ENCODE data around the gene RELA. TPM values are rescaled to one million over a fixed set of nuclear protein-coding genes. Genes with fewer than 3 reads are reported as not detected.

The RELA gene
- total RNA-seq, 1 experiment from 2014 or later = 54.9 TPM

- H3K36me3 ChIP-seq (ENCODE audit: control insufficient read depth, insufficient read depth, low read length) = peaks cover 2% of the 10 kb centered on the region; the same call in 1 of the 2 replicates
- CTCF ChIA-PET = interaction anchor here (0.9 to 1.0 kb wide), 2 partner anchors 206 to 1333 kb away, joined by 4 read pairs; no protein-coding TSS in a partner anchor
- intact Hi-C loops (cut with micrococcal nuclease; ENCODE audit: unreplicated experiment) = loop anchor here (2.0 to 5.0 kb wide), 2 partner anchors 39 to 204 kb away; partner anchors contain the start of genes CFL1, MAP3K11 and PCNX3
- H3K27me3 ChIP-seq (replicated peaks; ENCODE audit: control insufficient read depth, insufficient read depth, low read length) = no peaks in the 10 kb centered on the region
- H3K4me1 ChIP-seq = peaks cover 18% of the 10 kb centered on the region
- Mint-ChIP-seq H3K4me1 (ENCODE audit: low read depth, unreplicated experiment) (peaks cover 18% of the 10 kb centered on the region), H3K4me3 (ENCODE audit: unreplicated experiment) (peak overlapping the region; percentile 76), H3K27ac (ENCODE audit: unreplicated experiment) (peak overlapping the region; percentile 96), H3K27me3 (ENCODE audit: insufficient read depth, unreplicated experiment) (no peaks in the 10 kb centered on the region), H3K9me3 (ENCODE audit: unreplicated experiment) (no peaks in the 10 kb centered on the region), H3K36me3 (ENCODE audit: insufficient read depth, unreplicated experiment) (peaks cover 71% of the 10 kb centered on the region)
- BruUV-seq (replicated peaks) = TSS peak; percentile 24
- DNase-seq = no peak
- POLR2A ChIA-PET = interaction anchor here (0.6 to 2.4 kb wide), 4 partner anchors 10 to 1806 kb away, joined by 3 to 14 read pairs (median 6); partner anchors contain the start of genes PCNX3 and RELA
- H3K9me3 ChIP-seq = no peaks in the 10 kb centered on the region
- peak overlapping the region; percentile 59 for H3K4me3 ChIP-seq (ENCODE audit: low read depth, low read length)
- no peak for TF ChIP-seq CTCF (IDR thresholded peaks at IDR 0.05; ENCODE audit: insufficient read depth in 1 of 2, low read depth in 1 of 2, low read length in 1 of 2, severe bottlenecking in 1 of 2, unreplicated experiment in 1 of 2)
Measured at GRCh38 chr11:65653229-65654225, 9.2 kb downstream of the RELA start.

- Mint-ChIP-seq H3K9me3 (ENCODE audit: unreplicated experiment) (no peaks in the 10 kb centered on the region), H3K36me3 (ENCODE audit: insufficient read depth, unreplicated experiment) (peaks cover 66% of the 10 kb centered on the region), H3K4me3 (ENCODE audit: unreplicated experiment) (peak overlapping the region; percentile 76), H3K4me1 (ENCODE audit: low read depth, unreplicated experiment) (peaks cover 18% of the 10 kb centered on the region), H3K27ac (ENCODE audit: unreplicated experiment) (peak overlapping the region; percentile 96), H3K27me3 (ENCODE audit: insufficient read depth, unreplicated experiment) (no peaks in the 10 kb centered on the region)
- CTCF ChIA-PET = interaction anchor here (0.9 to 1.0 kb wide), 3 partner anchors 15 to 1332 kb away, joined by 3 to 4 read pairs (median 4); partner anchors contain the start of gene SIPA1
- H3K27me3 ChIP-seq (replicated peaks; ENCODE audit: control insufficient read depth, insufficient read depth, low read length) = no peaks in the 10 kb centered on the region
- intact Hi-C loops (cut with micrococcal nuclease; ENCODE audit: unreplicated experiment) = loop anchor here (2.0 to 5.0 kb wide), 2 partner anchors 38 to 205 kb away; partner anchors contain the start of genes CFL1, MAP3K11 and PCNX3
- no peaks in the 10 kb centered on the region for H3K9me3 ChIP-seq
- BruUV-seq (replicated peaks) = TSS peak; percentile 60
- TF ChIP-seq CTCF (IDR thresholded peaks at IDR 0.05; ENCODE audit: insufficient read depth in 1 of 2, low read depth in 1 of 2, low read length in 1 of 2, severe bottlenecking in 1 of 2, unreplicated experiment in 1 of 2) = no peak
- POLR2A ChIA-PET = interaction anchor here (0.6 to 2.4 kb wide), 5 partner anchors 10 to 1806 kb away, joined by 3 to 14 read pairs (median 5); partner anchors contain the start of genes PCNX3 and RELA
- H3K4me3 ChIP-seq (ENCODE audit: low read depth, low read length) = peak overlapping the region; percentile 59
- H3K36me3 ChIP-seq (ENCODE audit: control insufficient read depth, insufficient read depth, low read length) = 0 out of 2 replicates have a peak, but pooled peaks cover under 1% of the 10 kb centered on the region
- peaks cover 18% of the 10 kb centered on the region for H3K4me1 ChIP-seq
- DNase-seq = peak; percentile 93 to 96
Measured at GRCh38 chr11:65652511-65653228, 10.0 kb downstream of the RELA start.
